B cell (primary cell): ENCODE results near the gene USP6. TPM values are rescaled to one million over a fixed set of nuclear protein-coding genes. Genes with fewer than 3 reads are reported as not detected.
"Not testable (repeated sequence)": the region's sequence is repeated elsewhere in the genome, so short reads cannot be mapped to it uniquely, and the experiment has no call there.

Experiments
- ATAC-seq: fragments of 200-7000 bp; cut with Tn5 transposase; one replicate; pipeline ENCODE4 v1.10.0; 2021; ENCODE audit warnings: low read depth, mild to moderate bottlenecking, moderate number of reproducible peaks, moderate library complexity
- CTCF ChIA-PET: fragments of 350-600 bp; sonication (Branson Sonifier 250); formaldehyde crosslinking; loops from one replicate; lab custom pipeline; 2021; ENCODE audit warnings: antibody characterized with exemption, inconsistent platforms; lab: Charles Lee
- POLR2A ChIA-PET: fragments of 350-600 bp; sonication (Branson Sonifier 250); formaldehyde crosslinking; loops from one replicate; lab custom pipeline; 2021; ENCODE audit warnings: antibody characterized with exemption; lab: Charles Lee
- DNase-seq: peaks from one replicate; pipeline ENCODE4 v3.0.0; 2013
- H2AFZ ChIP-seq: 2 replicates; pipeline ENCODE4 v1.6.1; 2012; ENCODE audit warnings: mild to moderate bottlenecking, low read depth, low read length; ENCODE audit not compliant: insufficient read depth, poor library complexity, severe bottlenecking
- H3K27ac ChIP-seq, 2 donors: 1 replicate in 1 of 2; 2 replicates in 1 of 2; pipeline ENCODE4 v1.5.1; 2012 to 2013; ENCODE audit warnings: low read length in 2 of 2, mild to moderate bottlenecking in 2 of 2, moderate library complexity in 1 of 2
- H3K27me3 ChIP-seq, 4 experiments: fragments of 200-600 bp in 1 of 4; sonication (generic) in 1 of 4; replicated peaks in 1 of 4; 1 replicate in 2 of 4; 2 replicates in 2 of 4; pipeline versions ENCODE4 v1.6.1 to v1.7.0; 2013 to 2016; ENCODE audit warnings: low read length in 3 of 4, mild to moderate bottlenecking in 2 of 4, mixed read lengths in 1 of 4, moderate library complexity in 1 of 4; ENCODE audit not compliant: insufficient read depth in 4 of 4, control insufficient read depth in 3 of 4; ENCODE audit errors: control extremely low read depth in 1 of 4
- H3K36me3 ChIP-seq, 2 experiments: replicated peaks in 1 of 2; 1 replicate in 1 of 2; 2 replicates in 1 of 2; pipeline versions ENCODE4 v1.6.1 to v1.7.1; 2013; ENCODE audit warnings: low read length in 1 of 2; ENCODE audit not compliant: insufficient read depth in 2 of 2, control insufficient read depth in 1 of 2; ENCODE audit errors: control extremely low read depth in 1 of 2, extremely low read depth in 1 of 2
- H3K4me1 ChIP-seq, 2 donors: fragments of 200-600 bp in 1 of 2; sonication (generic) in 1 of 2; 1 replicate in 1 of 2; 2 replicates in 1 of 2; pipeline versions ENCODE4 v1.5.1 to v1.6.1; 2013 to 2017; ENCODE audit warnings: low read length in 2 of 2; ENCODE audit not compliant: control insufficient read depth in 2 of 2, insufficient read depth in 2 of 2
- H3K4me2 ChIP-seq: replicated peaks from 2 replicates; pipeline ENCODE3; 2012; ENCODE audit warnings: mild to moderate bottlenecking, low read depth, low read length; ENCODE audit not compliant: poor library complexity, severe bottlenecking
- H3K4me3 ChIP-seq, 5 experiments: fragments of 200-600 bp in 1 of 5; sonication (generic) in 1 of 5; 1 replicate in 3 of 5; 2 replicates in 2 of 5; pipeline versions ENCODE4 v1.5.1 to v1.7.0; 2011 to 2016; ENCODE audit warnings: low read length in 4 of 5, mild to moderate bottlenecking in 4 of 5, low read depth in 2 of 5, control low read depth in 1 of 5, moderate library complexity in 1 of 5; ENCODE audit not compliant: insufficient read depth in 1 of 5; ENCODE audit errors: control extremely low read depth in 1 of 5, extremely low read depth in 1 of 5
- H3K79me2 ChIP-seq: fragments of 200-600 bp; sonication (generic); one replicate; pipeline ENCODE4 v1.6.0; 2016; ENCODE audit warnings: low read length; ENCODE audit not compliant: control insufficient read depth, insufficient read depth
- H3K9ac ChIP-seq: fragments of 200-600 bp; sonication (generic); 2 replicates; pipeline ENCODE4 v1.6.1; 2017; ENCODE audit warnings: mild to moderate bottlenecking, low read length, moderate library complexity
- H3K9me3 ChIP-seq, 3 donors: one replicate each; pipeline versions ENCODE4 v1.6.1 to v1.7.1; 2013; ENCODE audit warnings: low read length in 2 of 3; ENCODE audit not compliant: control insufficient read depth in 2 of 3, insufficient read depth in 1 of 3; ENCODE audit errors: control extremely low read depth in 1 of 3
- H4K20me1 ChIP-seq: 2 replicates; pipeline ENCODE4 v1.6.0; 2012; ENCODE audit warnings: mild to moderate bottlenecking, low read length; ENCODE audit not compliant: insufficient read depth, control insufficient read depth, poor library complexity, severe bottlenecking
- H3K27ac Mint-ChIP-seq: one replicate; pipeline ENCODE4 v1.8.0; 2021; ENCODE audit warnings: mixed read lengths
- H3K27me3 Mint-ChIP-seq: one replicate; pipeline ENCODE4 v1.8.0; 2021; ENCODE audit warnings: mixed read lengths
- H3K4me1 Mint-ChIP-seq: one replicate; pipeline ENCODE4 v1.8.0; 2021; ENCODE audit warnings: mixed read lengths
- H3K4me3 Mint-ChIP-seq: one replicate; pipeline ENCODE4 v1.8.0; 2021; ENCODE audit warnings: mixed read lengths
- H3K9me3 Mint-ChIP-seq: one replicate; pipeline ENCODE4 v1.8.0; 2022; ENCODE audit warnings: mixed read lengths; ENCODE audit not compliant: insufficient read depth
- EZH2 ChIP-seq: IDR thresholded peaks from 2 replicates; pipeline ENCODE4 v1.6.1; 2012; ENCODE audit warnings: borderline replicate concordance, low read depth, mild to moderate bottlenecking, moderate library complexity, low read length; ENCODE audit not compliant: insufficient read depth, poor library complexity, severe bottlenecking
- WGBS: methylation state at CpG from one replicate; pipeline ENCODE4 v1.1.5; 2013; ENCODE audit warnings: missing lambda C conversion rate; ENCODE audit not compliant: insufficient coverage; 5-methylcytosine and 5-hydroxymethylcytosine counted together
- intact Hi-C: fragments of 100-400 bp; cut with micrococcal nuclease; formaldehyde crosslinking; loops from one replicate; pipeline ENCODE4 v1.10.0; 2022
- polyA plus RNA-seq: library from polyadenylated mRNA; depleted of rRNA; stranded (reverse); fragments of >200 nt; gene quantifications from 2 replicates; pipeline ENCODE4 v1.2.3, GENCODE V29; 2012
- total RNA-seq, 2 donors: library from RNA; stranded (reverse); fragments of 120-200 nt in 1 of 2; gene quantifications; 1 replicate in 1 of 2; 2 replicates in 1 of 2; pipeline versions ENCODE4 v1.2.3 to v1.2.4, GENCODE V29; 2013 to 2022
- TF ChIP-seq, protein P1 (sequence below): fragments of 200-600 bp; IDR thresholded peaks from one replicate; pipeline ENCODE4 v1.8.0; 2022; ENCODE audit warnings: antibody characterized with exemption, mild to moderate bottlenecking

Gene USP6
- total and polyA plus RNA-seq, 2 donors (not counting 1 experiment from before 2014, with no cell fraction given) = 0.36 to 0.47 TPM

DNA sequence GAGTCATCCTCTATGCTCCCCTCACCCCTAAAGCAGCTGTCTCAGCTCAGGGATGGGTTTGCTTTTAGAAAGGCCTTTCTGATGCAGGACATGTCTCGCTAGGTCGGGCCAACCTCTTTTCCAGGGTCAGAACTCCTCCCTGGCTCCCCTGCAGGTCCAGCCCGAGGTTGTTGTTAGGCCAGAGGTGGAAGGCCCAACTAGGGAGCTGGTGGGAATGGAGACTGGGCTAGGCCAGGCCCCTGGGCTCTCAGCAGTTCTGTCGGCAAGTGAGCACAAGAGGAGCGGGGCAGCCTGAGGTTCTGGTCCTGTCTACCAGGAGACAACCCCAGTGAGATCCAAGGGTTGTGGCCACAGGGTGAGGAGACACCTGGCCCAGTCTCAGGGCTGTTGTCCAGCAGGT is 14.9 kb downstream of the USP6 start:
- H2AFZ ChIP-seq, H3K4me1 ChIP-seq, H3K27ac ChIP-seq, H3K9ac ChIP-seq, H3K4me3 Mint-ChIP-seq, H3K27ac Mint-ChIP-seq, H3K4me3 ChIP-seq, intact Hi-C loops, H3K9me3 ChIP-seq, H3K4me1 Mint-ChIP-seq, H3K4me2 ChIP-seq, H3K79me2 ChIP-seq, H3K27me3 ChIP-seq, H3K36me3 ChIP-seq, H3K9me3 Mint-ChIP-seq, ATAC-seq, DNase-seq, POLR2A ChIA-PET, CTCF ChIA-PET, H4K20me1 ChIP-seq: not testable (repeated sequence)
- WGBS = 85% methylated on average over 3 of the region's 5 CpGs
- peaks cover 14% of the 10 kb centered on the region for H3K27me3 Mint-ChIP-seq

DNA sequence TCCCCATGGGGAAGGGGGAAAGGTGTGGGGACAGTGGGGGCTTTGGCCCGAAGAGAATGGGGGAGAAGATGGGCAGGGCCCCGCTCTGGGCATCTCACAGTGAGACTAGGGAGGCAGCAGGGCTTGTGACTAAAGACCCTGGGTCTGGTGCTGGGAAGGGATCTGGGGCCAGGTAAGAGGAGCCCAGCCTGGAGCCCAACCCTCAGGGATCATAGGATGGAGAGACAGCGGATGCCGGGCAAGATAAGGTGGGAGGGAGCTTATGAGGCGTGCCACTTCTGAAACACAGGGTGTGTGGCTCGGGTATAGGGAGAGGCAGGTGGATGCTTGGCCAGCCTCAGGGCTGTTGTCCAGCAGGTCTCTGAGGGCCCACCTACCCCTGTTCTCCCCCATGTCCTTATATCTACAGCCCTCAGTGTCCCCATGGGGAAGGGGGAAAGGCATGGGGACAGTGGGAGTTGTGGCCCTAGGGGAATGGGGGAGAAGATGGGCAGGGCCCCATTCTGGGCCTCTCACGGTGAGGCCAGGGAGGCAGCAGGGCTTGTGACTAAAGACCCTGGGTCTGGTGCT is 15.4 kb downstream of the USP6 start:
- ATAC-seq = no peak
- intact Hi-C loops = no loop called here
- no peaks in the 10 kb centered on the region for H3K4me1 ChIP-seq
- H3K79me2 ChIP-seq = no peaks in the 10 kb centered on the region
- no peak overlapping the region for H3K27ac Mint-ChIP-seq
- no peak overlapping the region for H3K27ac ChIP-seq
- no peak overlapping the region for H3K4me3 Mint-ChIP-seq
- no peak overlapping the region for H3K4me3 ChIP-seq
- no peaks in the 10 kb centered on the region for H4K20me1 ChIP-seq
- H3K27me3 Mint-ChIP-seq = peaks cover 14% of the 10 kb centered on the region
- H3K9me3 ChIP-seq = no peaks in the 10 kb centered on the region
- TF ChIP-seq, protein P1, sequence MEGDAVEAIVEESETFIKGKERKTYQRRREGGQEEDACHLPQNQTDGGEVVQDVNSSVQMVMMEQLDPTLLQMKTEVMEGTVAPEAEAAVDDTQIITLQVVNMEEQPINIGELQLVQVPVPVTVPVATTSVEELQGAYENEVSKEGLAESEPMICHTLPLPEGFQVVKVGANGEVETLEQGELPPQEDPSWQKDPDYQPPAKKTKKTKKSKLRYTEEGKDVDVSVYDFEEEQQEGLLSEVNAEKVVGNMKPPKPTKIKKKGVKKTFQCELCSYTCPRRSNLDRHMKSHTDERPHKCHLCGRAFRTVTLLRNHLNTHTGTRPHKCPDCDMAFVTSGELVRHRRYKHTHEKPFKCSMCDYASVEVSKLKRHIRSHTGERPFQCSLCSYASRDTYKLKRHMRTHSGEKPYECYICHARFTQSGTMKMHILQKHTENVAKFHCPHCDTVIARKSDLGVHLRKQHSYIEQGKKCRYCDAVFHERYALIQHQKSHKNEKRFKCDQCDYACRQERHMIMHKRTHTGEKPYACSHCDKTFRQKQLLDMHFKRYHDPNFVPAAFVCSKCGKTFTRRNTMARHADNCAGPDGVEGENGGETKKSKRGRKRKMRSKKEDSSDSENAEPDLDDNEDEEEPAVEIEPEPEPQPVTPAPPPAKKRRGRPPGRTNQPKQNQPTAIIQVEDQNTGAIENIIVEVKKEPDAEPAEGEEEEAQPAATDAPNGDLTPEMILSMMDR = no peak
- TF ChIP-seq EZH2 = no peak
- CTCF ChIA-PET = no interaction called here
- DNase-seq = no peak
- no peaks in the 10 kb centered on the region for H3K36me3 ChIP-seq
- H3K4me2 ChIP-seq = no peak overlapping the region
- 98% methylated on average over 5 of the region's 7 CpGs for WGBS
- H3K9ac ChIP-seq = no peak overlapping the region
- POLR2A ChIA-PET = no interaction called here
- H3K4me1 Mint-ChIP-seq = no peaks in the 10 kb centered on the region
- H2AFZ ChIP-seq = no peak overlapping the region
- H3K27me3 ChIP-seq = peaks cover 0 to 4% (median 0%) of the 10 kb centered on the region in 4 experiments
- H3K9me3 Mint-ChIP-seq = no peaks in the 10 kb centered on the region

DNA sequence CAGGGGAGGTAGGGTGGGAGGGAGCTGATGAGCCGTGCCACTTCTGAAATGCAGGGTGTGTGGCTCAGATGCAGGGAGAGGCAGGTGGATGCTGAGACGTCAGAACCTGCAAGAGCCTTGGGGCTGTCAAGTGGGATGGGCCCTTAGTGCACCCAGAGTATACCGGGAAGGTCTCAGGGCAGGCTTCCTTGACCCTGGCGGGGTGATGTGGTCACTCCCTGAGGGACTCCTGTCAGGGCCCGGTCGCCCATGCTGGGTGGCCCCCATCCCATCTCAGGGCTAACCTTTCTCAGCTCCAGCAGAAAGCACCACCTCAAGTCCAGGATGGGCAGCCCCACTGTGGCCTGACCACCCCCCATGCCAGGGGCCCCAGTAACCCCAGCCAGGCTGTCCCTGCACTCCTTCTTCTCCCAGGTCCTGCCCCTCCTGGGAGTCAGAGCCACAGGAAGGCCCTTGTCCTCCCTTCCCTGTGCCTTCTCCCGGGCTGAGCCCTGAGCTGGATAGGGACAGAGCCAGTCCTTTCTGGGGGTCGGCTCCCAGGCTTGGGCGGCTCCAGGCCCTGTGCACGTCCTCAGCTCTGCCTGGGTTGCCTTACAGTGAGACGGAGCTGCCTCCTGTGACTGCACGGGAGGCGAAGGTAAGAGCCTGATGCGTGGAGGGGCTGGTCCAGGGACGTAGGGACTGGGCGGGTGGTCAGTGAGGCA is 16.1 kb downstream of the USP6 start:
- H3K27me3 ChIP-seq, H3K4me3 Mint-ChIP-seq, CTCF ChIA-PET, H3K9me3 ChIP-seq, DNase-seq, H3K9ac ChIP-seq, H3K9me3 Mint-ChIP-seq, H3K4me1 ChIP-seq, H3K79me2 ChIP-seq, H3K4me1 Mint-ChIP-seq, H3K27ac ChIP-seq, H3K27me3 Mint-ChIP-seq, POLR2A ChIA-PET, H3K27ac Mint-ChIP-seq, ATAC-seq, intact Hi-C loops, H3K36me3 ChIP-seq, H4K20me1 ChIP-seq, H3K4me2 ChIP-seq, H2AFZ ChIP-seq, H3K4me3 ChIP-seq: not testable (repeated sequence)
- 91% methylated on average over 16 of the region's 16 CpGs for WGBS
